AG09319 (cell line): ENCODE measurements around the gene F2.
"Not testable (repeated sequence)": the region's sequence is repeated elsewhere in the genome, so short reads cannot be mapped to it uniquely, and the experiment has no call there.

Experiments used
- DNase-seq: peaks from one replicate; pipeline ENCODE4 v3.0.0-alpha.2; 2010; ENCODE audit warnings: low read depth; ENCODE audit errors: extremely low read depth
- TF ChIP-seq, protein P1 (sequence below): IDR thresholded peaks from 2 replicates; pipeline ENCODE4 v1.5.1; 2011; ENCODE audit warnings: low read depth, mild to moderate bottlenecking, inconsistent platforms, low read length, moderate library complexity

F2 gene

GRCh38 chr11:46706886-46707285, 12.1 kb upstream of the F2 start:
- DNase-seq = no peak
- TF ChIP-seq, protein P1, sequence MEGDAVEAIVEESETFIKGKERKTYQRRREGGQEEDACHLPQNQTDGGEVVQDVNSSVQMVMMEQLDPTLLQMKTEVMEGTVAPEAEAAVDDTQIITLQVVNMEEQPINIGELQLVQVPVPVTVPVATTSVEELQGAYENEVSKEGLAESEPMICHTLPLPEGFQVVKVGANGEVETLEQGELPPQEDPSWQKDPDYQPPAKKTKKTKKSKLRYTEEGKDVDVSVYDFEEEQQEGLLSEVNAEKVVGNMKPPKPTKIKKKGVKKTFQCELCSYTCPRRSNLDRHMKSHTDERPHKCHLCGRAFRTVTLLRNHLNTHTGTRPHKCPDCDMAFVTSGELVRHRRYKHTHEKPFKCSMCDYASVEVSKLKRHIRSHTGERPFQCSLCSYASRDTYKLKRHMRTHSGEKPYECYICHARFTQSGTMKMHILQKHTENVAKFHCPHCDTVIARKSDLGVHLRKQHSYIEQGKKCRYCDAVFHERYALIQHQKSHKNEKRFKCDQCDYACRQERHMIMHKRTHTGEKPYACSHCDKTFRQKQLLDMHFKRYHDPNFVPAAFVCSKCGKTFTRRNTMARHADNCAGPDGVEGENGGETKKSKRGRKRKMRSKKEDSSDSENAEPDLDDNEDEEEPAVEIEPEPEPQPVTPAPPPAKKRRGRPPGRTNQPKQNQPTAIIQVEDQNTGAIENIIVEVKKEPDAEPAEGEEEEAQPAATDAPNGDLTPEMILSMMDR = no peak

DNA sequence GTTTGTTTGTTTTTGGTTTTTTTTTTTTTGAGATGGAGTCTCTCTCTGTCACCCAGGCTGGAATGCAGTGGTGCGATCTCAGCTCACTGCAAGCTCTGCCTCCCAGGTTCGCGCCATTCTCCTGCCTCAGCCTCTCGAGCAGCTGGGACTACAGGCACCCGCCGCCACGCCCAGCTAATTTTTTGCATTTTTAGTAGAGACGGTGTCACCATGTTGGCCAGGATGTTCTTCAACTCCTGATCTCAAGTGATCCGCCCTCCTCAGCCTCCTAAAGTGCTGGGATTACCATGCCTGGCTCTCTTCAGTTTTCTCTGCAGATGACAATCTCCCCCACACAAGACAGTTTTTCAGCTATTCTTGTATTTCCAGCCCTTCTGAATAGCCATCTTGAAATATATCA, 9.7 kb upstream of the F2 start:
- not testable (repeated sequence) for DNase-seq

- DNase-seq = peak; percentile 74
- TF ChIP-seq, protein P1 = no peak
These were observed 8.2 kb upstream of the F2 start for GRCh38 chr11:46710821-46711269.

GRCh38 chr11:46711303-46711702, 7.7 kb upstream of the F2 start:
- TF ChIP-seq, protein P1 = no peak
- DNase-seq = no peak

DNA sequence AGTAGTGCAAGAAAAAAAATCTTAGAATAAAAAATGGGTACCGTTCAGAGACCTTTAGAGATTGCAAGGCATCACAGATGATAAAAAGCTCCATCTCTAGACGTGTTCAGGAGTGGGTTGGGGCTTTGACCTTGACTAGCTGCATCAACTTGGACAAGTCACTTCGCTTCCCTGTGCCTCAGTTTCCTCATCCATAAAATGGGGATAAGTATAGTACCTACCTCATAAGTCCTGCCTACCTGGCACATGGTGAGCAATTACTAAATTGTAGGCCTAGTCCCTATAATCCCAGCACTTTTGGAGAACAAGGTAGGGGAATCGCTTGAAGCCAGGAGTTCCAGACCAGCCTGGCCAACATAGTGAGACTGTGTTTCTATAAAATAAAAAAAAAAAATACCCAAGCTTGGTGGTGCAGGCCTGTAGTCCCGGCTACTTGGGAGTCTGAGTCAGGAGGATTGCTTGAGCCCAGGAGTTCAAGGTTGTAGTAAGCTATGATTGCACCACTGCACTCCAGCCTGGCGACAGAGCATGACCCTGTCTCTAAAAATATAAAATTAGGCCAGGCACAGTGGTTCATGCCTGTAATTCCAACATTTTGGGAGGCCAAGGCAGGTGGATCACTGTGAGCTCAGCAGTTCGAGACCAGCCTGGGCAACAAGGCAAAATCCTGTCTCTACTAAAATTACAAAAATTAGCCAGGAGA, 6.0 kb upstream of the F2 start:
- TF ChIP-seq, protein P1 = no peak
- DNase-seq = no peak

DNA sequence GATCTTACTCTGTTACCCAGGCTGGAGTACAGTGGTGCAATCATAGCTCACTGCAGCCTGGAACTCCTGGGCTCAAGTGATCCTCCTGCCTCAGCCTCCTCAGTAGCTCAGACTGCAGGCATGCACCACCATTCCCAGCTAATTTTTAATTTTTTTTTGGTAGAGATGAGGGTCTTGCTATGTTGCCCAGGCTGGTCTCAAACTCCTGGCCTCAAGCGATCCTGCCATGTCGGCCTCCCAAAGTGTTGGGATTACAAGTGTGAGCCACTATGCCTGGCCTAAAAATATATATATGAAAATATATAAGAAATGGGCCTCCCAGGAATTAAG, 1.2 kb upstream of the F2 start:
- not testable (repeated sequence) for DNase-seq

GRCh38 chr11:46718155-46719019, 626 bp upstream of the F2 start:
- DNase-seq = no peak
- TF ChIP-seq, protein P1 = no peak

GRCh38 chr11:46719543-46720218, 668 bp downstream of the F2 start:
- TF ChIP-seq, protein P1 = no peak
- no peak for DNase-seq
